IPS-15b (cell line): ENCODE results near the gene ARFGEF2.
"Not testable (repeated sequence)": the region's sequence is repeated elsewhere in the genome, so short reads cannot be mapped to it uniquely, and the experiment has no call there.

ENCODE experiments used
- H3K27me3 ChIP-seq: one replicate; pipeline ENCODE4 v1.6.1; 2013; ENCODE audit warnings: low read length; ENCODE audit not compliant: control insufficient read depth, insufficient read depth
- H3K36me3 ChIP-seq: one replicate; pipeline ENCODE4 v1.6.1; 2013; ENCODE audit warnings: low read length; ENCODE audit not compliant: control insufficient read depth, insufficient read depth
- H3K4me1 ChIP-seq: one replicate; pipeline ENCODE4 v1.6.1; 2013; ENCODE audit warnings: mild to moderate bottlenecking, low read length; ENCODE audit not compliant: control insufficient read depth, insufficient read depth
- H3K4me3 ChIP-seq: one replicate; pipeline ENCODE4 v1.5.1; 2013; ENCODE audit warnings: low read depth, low read length
- H3K9ac ChIP-seq: one replicate; pipeline ENCODE4 v1.6.1; 2013; ENCODE audit warnings: low read depth, mild to moderate bottlenecking, low read length
- H3K9me3 ChIP-seq: one replicate; pipeline ENCODE4 v1.6.1; 2013; ENCODE audit warnings: mild to moderate bottlenecking, low read length; ENCODE audit not compliant: control insufficient read depth, insufficient read depth

Gene ARFGEF2

DNA sequence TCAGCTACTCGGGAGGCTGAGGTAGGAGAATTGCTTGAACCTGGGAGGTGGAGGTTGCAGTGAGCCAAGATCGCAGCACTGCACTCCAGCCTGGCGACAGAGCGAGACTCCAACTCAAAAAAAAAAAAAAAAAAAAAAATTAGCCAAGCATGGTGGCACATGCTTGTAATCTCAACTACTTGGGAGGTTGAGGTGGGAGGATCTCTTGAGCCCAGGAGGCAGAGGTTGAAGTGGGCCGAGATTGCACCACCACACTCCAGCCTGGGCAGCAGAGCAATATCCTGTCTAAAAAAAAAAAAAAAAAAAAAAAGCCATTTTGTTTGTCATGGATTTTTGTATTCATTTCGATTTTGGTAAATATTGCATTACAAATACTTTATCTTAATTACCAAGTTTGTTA lies 33.0 kb upstream of the ARFGEF2 start:
- not testable (repeated sequence) for H3K4me3 ChIP-seq, H3K27me3 ChIP-seq, H3K9ac ChIP-seq, H3K4me1 ChIP-seq, H3K36me3 ChIP-seq, H3K9me3 ChIP-seq

DNA sequence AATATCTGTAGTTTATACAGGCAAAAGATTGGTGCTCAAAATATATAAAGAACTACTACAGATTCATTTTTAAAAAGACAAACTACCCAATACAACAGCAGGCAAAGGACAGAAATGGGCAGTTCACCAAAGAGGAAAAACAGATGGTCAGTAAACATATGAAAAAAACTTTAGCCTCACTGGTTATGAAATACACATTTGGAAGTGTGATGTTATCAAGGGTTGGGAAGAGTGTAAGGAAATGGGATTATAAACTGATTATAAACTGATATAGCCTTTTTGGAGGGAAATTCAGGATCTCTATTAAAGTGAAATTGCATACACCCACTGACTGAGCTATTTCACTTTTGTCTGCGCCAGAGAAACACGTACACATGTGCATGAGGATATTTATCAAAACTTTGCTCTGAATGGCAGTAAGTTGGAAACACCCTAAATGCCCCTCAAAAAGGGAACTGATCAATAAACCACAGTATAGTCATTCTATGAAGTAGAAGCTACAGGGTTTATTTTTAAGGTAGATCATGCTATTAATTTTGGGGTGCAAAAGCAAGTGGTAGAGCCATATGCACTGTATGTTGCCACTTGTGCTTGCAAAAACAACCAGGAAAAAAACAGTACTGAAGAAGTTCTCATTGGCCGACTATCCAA lies 32.2 kb upstream of the ARFGEF2 start:
- no peaks in the 10 kb centered on the region for H3K4me1 ChIP-seq

DNA sequence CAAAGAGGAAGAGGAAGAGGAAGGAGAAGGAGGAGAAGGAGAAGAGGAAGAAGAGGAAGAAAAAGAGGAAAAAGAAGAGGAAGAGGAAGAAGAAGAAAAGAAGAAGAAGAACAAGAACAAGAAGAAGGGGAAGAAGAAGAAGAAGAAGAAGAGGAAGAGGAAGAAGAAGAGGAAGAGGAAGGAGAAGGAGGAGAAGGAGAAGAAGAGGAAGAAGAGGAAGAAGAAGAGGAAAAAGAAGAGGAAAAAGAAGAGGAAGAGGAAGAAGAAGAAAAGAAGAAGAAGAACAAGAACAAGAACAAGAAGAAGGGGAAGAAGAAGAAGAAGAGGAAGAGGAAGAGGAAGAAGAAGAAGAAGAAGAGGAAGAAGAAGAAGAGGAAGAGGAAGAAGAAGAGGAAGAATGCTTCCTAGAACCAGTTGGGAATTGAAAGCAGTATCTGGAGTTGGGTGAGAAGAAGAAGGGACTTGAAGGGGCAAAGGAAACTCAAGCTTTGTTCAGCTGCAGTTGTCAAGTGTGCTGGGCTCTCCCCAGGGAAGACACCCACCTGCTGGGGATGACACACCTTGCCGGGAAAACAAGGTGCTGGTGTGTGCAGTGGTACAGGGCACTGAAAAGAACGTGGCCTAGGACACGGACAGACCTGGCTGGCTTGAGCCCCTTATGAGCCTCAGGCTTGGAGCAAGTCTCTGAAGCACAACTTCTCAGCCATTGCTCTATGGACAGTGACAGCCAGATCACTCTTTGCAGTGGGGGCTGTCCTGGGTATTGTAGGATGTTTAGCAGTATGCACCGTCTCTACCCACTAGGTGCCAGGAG lies 30.1 kb upstream of the ARFGEF2 start:
- Histone ChIP-seq H3K4me1 (no peaks in the 10 kb centered on the region), H3K27me3 (no peaks in the 10 kb centered on the region), H3K9me3 (no peaks in the 10 kb centered on the region), H3K9ac (no peak overlapping the region), H3K36me3 (no peaks in the 10 kb centered on the region), H3K4me3 (no peak overlapping the region)

More for the DNA sequence above, 32.2 kb upstream of the ARFGEF2 start:
- Histone ChIP-seq H3K9ac (no peak overlapping the region), H3K9me3 (no peaks in the 10 kb centered on the region), H3K4me3 (no peak overlapping the region), H3K36me3 (no peaks in the 10 kb centered on the region), H3K27me3 (no peaks in the 10 kb centered on the region)

DNA sequence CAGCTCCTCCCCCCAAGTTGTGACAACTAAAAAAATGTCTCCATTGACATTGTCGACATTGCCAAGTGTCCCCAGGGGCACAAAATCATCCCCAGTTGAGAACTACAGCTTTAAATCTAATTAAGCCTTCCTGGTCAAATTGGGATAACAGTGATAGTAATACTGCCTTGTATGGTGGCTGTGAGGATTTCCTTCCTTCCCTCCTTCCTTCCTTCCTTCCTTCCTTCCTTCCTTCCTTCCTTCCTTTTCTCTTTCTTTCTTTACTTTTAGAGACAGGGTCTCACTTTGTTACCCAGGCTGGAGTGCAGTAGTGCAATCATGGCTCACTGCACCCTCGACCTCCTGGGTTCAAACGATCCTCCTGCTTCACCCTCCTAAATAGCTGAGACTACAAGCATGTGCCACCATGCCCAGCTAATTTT lies 29.5 kb upstream of the ARFGEF2 start:
- Histone ChIP-seq H3K36me3 (no peaks in the 10 kb centered on the region), H3K9ac (no peak overlapping the region), H3K9me3 (no peaks in the 10 kb centered on the region), H3K27me3 (no peaks in the 10 kb centered on the region), H3K4me1 (no peaks in the 10 kb centered on the region), H3K4me3 (no peak overlapping the region)

DNA sequence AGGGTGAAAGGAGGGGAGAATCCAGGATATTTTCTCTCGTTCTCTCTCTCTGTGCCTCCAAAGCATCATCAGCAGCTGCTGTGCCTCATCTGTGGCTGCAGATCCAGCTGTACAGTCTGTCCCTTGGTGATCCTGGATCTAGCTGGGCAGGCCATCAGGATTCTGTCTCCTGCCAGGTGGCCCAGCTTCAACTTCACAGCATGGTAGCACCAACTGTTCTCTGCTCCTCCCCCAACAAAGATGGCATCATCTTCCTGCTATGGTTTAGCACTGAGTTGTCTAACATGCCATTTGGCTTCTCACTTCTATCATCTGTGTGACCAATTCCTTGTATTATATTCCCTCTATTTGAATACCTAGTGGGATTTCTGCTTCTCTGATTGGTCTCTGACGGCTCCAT lies 28.6 kb upstream of the ARFGEF2 start:
- Histone ChIP-seq H3K9ac (no peak overlapping the region), H3K4me3 (no peak overlapping the region), H3K4me1 (no peaks in the 10 kb centered on the region), H3K9me3 (no peaks in the 10 kb centered on the region), H3K36me3 (no peaks in the 10 kb centered on the region), H3K27me3 (no peaks in the 10 kb centered on the region)

DNA sequence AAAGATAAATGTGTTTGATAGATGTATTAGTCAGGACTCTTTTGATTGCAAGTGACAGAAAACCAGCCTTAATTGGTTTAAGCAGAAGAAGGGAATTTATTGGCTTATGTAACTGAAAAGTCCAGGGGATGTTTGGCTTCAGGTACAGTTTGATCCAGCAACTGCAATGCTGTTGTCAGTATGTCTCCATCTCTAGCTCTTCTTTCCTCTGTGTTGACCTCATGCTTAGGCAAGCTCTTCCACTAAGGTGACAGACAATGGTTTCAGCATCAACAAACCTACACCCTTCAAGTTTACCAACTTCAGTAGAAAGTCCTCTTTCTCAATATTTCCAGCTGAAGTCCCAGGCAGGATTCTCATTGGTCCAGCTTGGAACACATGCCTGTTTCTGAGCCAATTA lies 28.1 kb upstream of the ARFGEF2 start:
- no peaks in the 10 kb centered on the region for H3K4me1 ChIP-seq
- H3K27me3 ChIP-seq, result no peaks in the 10 kb centered on the region
- H3K36me3 ChIP-seq, result no peaks in the 10 kb centered on the region
- no peak overlapping the region for H3K9ac ChIP-seq
- no peaks in the 10 kb centered on the region for H3K9me3 ChIP-seq
- H3K4me3 ChIP-seq, result no peak overlapping the region

DNA sequence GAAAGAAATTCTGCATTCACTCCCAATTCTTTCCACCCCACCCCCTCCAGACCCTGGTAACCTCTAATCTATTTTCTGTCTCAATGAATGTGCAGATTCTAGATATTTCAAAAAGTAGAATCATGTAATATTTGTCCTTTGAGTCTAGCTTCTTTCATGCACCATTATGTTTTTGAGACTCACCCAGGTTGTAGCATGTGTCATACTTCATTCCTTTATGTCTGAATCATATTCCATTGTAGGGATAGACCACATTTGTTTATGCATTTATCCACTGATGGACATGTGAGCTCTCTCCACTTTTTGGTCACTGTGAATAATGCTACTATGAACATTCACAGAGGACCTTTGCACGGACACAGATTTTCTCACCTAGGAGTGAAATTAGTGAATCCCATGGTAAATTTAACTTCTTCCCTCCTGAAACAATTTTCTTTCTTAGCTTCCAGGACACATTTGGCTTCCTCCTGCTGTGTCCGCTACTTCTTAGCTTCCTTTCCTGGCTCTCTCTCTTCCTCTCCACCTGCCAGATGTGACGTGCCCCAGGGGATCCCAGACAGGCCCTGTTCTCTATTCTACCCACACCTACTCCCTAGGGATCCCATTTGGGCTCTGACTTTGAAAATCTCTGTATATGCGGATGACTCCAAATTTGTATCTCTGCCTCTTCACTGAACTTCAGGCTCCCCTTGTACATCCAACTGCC lies 24.1 kb upstream of the ARFGEF2 start:
- Histone ChIP-seq H3K4me3 (no peak overlapping the region), H3K27me3 (no peaks in the 10 kb centered on the region), H3K36me3 (no peaks in the 10 kb centered on the region), H3K4me1 (no peaks in the 10 kb centered on the region), H3K9ac (no peak overlapping the region), H3K9me3 (no peaks in the 10 kb centered on the region)

DNA sequence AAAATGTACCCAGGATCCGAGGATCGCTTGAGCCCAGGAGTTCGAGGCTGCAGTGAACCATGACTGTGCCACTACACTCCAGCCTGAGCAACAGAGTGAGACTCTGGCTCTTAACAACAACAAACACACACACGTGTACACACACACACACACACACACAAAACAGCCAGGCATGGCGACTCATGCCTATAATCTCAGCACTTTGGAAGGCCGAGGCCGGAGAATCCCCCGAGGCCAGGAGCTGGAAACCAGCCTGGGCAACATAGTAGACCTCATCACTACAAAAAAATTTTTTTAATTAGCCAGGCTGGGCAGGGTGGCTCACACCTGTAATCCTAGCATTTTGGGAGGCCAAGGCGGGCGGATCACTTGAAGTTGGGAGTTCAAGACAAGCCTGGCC lies 23.3 kb upstream of the ARFGEF2 start:
- no peaks in the 10 kb centered on the region for H3K36me3 ChIP-seq
- no peak overlapping the region for H3K4me3 ChIP-seq
- H3K9ac ChIP-seq, result no peak overlapping the region
- H3K27me3 ChIP-seq, result no peaks in the 10 kb centered on the region
- no peaks in the 10 kb centered on the region for H3K4me1 ChIP-seq
- H3K9me3 ChIP-seq, result no peaks in the 10 kb centered on the region

DNA sequence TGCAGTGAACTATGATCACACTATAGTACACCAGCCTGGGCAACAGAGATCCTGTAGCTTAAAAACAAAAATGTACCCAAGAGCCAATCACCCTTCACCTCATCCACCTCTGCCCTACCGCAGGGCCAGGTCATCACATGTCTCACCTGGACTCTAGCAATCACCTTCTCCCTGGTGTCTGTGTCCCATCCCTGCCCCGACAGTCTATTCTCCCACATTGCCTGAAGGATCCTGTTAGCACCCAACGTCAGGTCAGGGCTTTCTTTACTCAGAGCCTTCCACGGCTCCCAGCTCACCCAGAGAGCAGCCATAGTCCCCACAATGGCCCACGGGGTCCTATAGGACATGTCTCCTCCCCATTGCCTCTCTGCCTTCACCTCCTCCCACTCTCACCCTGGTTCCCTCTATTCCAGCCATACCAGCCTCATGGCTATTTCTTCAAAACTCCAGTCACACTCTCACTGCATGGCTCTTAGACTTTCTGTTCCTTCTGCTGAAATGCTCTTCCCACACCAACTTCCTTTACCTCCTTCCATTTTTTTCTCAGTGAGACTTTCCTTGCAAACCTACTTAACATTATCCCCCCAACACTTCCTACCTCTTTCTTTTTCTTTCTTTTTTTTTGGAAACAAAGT lies 22.5 kb upstream of the ARFGEF2 start:
- H3K4me1 ChIP-seq, result no peaks in the 10 kb centered on the region
- H3K9me3 ChIP-seq, result no peaks in the 10 kb centered on the region
- H3K27me3 ChIP-seq, result no peaks in the 10 kb centered on the region
- no peak overlapping the region for H3K4me3 ChIP-seq
- no peaks in the 10 kb centered on the region for H3K36me3 ChIP-seq
- H3K9ac ChIP-seq, result no peak overlapping the region

DNA sequence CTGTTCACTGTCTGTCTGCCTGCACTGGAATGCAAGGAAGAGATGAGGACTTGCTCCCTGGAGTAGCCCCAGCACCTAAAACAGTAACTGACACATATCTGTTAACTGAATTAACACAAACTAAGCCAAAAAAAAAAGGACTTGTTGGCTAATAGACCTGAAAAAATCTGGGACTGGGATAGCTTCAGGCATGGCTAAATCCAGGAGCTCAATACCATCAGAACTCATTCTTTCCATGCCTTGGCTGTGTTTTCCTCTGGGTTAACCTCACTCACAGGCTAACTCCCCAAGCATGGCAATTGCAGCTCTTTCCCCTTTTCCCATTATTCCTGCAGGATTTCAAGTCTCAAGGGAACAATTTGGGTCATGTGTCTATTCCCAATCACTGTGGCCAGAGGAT lies 21.6 kb upstream of the ARFGEF2 start:
- Histone ChIP-seq H3K9me3 (no peaks in the 10 kb centered on the region), H3K27me3 (no peaks in the 10 kb centered on the region), H3K4me1 (peaks cover 3% of the 10 kb centered on the region), H3K9ac (no peak overlapping the region), H3K36me3 (no peaks in the 10 kb centered on the region), H3K4me3 (no peak overlapping the region)

DNA sequence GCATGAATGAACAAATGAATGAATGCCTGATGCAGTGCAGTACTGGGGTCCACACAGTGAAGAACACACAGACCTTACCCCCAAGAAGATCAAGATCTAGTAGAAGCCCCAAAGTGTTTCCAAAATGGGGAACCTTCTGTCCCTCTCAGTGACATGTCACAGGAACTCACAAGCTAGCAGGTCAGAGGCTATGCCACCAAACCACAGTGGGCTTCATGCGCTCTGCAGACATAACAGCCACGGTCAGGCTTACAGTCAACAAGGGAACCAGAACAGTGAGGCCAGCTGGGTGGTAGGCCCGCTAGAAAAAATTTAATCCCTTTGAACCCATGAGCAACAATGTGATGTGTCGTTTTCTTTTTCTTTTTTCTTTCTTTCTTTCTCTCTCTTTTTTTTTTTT lies 20.2 kb upstream of the ARFGEF2 start:
- H3K4me1 ChIP-seq, result peaks cover 3% of the 10 kb centered on the region
- no peaks in the 10 kb centered on the region for H3K36me3 ChIP-seq
- no peak overlapping the region for H3K4me3 ChIP-seq

More for the DNA sequence above, 20.2 kb upstream of the ARFGEF2 start:
- Histone ChIP-seq H3K27me3 (no peaks in the 10 kb centered on the region), H3K9me3 (no peaks in the 10 kb centered on the region), H3K9ac (no peak overlapping the region)
